CD14-positive monocyte (primary cell): ENCODE data around the gene APCDD1L. TPM values are rescaled to one million over a fixed set of nuclear protein-coding genes. Genes with fewer than 3 reads are reported as not detected.

Experiments used
- DNase-seq, 3 donors: peaks; one replicate each; pipeline ENCODE4 v3.0.0-alpha.2; 2011 to 2022
- H2AFZ ChIP-seq: 2 replicates; pipeline ENCODE4 v1.6.0; 2012; ENCODE audit warnings: mild to moderate bottlenecking, low read depth, low read length, inconsistent platforms; ENCODE audit not compliant: insufficient read depth, poor library complexity, severe bottlenecking
- H3K27ac ChIP-seq, 2 donors: 1 replicate in 1 of 2; 2 replicates in 1 of 2; pipeline ENCODE4 v1.5.1; 2012 to 2013; ENCODE audit warnings: low read length in 2 of 2, control low read depth in 1 of 2, inconsistent platforms in 1 of 2, low read depth in 1 of 2, mild to moderate bottlenecking in 1 of 2
- H3K27me3 ChIP-seq, 2 donors: one replicate each; pipeline versions ENCODE4 v1.6.0 to v1.6.1; 2011 to 2013; ENCODE audit warnings: low read length in 2 of 2; ENCODE audit not compliant: control insufficient read depth in 2 of 2, insufficient read depth in 2 of 2
- H3K36me3 ChIP-seq, 2 donors: replicated peaks in 1 of 2; 1 replicate in 1 of 2; 2 replicates in 1 of 2; pipeline versions ENCODE4 v1.5.1 to v1.6.1; 2012 to 2013; ENCODE audit warnings: low read length in 2 of 2, control low read depth in 1 of 2, inconsistent platforms in 1 of 2, mild to moderate bottlenecking in 1 of 2; ENCODE audit not compliant: insufficient read depth in 2 of 2, control insufficient read depth in 1 of 2
- H3K4me1 ChIP-seq, 2 donors: 1 replicate in 1 of 2; 2 replicates in 1 of 2; pipeline versions ENCODE4 v1.5.1 to v1.6.1; 2012 to 2013; ENCODE audit warnings: low read length in 2 of 2, control low read depth in 1 of 2, inconsistent platforms in 1 of 2, mild to moderate bottlenecking in 1 of 2, moderate library complexity in 1 of 2; ENCODE audit not compliant: insufficient read depth in 2 of 2, control insufficient read depth in 1 of 2
- H3K4me2 ChIP-seq: replicated peaks from 2 replicates; pipeline ENCODE3; 2012; ENCODE audit warnings: low read length, moderate library complexity, mild to moderate bottlenecking; ENCODE audit not compliant: poor library complexity, severe bottlenecking; ENCODE audit errors: extremely low read depth
- H3K4me3 ChIP-seq, 3 experiments: fragments of 200-600 bp in 1 of 3; sonication (generic) in 1 of 3; replicated peaks in 1 of 3; 1 replicate in 2 of 3; 2 replicates in 1 of 3; pipeline ENCODE4 v1.5.1; 2011 to 2013; ENCODE audit warnings: low read length in 3 of 3, mild to moderate bottlenecking in 3 of 3, control low read depth in 2 of 3, low read depth in 2 of 3, inconsistent platforms in 1 of 3, moderate library complexity in 1 of 3
- H3K79me2 ChIP-seq: 2 replicates; pipeline ENCODE4 v1.6.0; 2012; ENCODE audit warnings: mild to moderate bottlenecking, control low read depth, inconsistent platforms, low read length, moderate library complexity; ENCODE audit not compliant: insufficient read depth
- H3K9ac ChIP-seq: 2 replicates; pipeline ENCODE4 v1.6.0; 2017; ENCODE audit warnings: low read length, mild to moderate bottlenecking; ENCODE audit not compliant: insufficient read depth, poor library complexity, severe bottlenecking
- H3K9me3 ChIP-seq, 2 donors: replicated peaks in 1 of 2; 1 replicate in 1 of 2; 2 replicates in 1 of 2; pipeline versions ENCODE4 v1.5.1 to v1.6.1; 2012 to 2013; ENCODE audit warnings: low read length in 2 of 2, control low read depth in 1 of 2; ENCODE audit not compliant: control insufficient read depth in 1 of 2, insufficient read depth in 1 of 2
- H4K20me1 ChIP-seq: 2 replicates; pipeline ENCODE4 v1.6.0; 2012; ENCODE audit warnings: mild to moderate bottlenecking, low read length, control low read depth, moderate library complexity; ENCODE audit not compliant: insufficient read depth
- H3K27ac Mint-ChIP-seq, 7 donors: one replicate each; pipeline ENCODE4 v1.8.0; 2020; ENCODE audit warnings: mild to moderate bottlenecking in 7 of 7, mixed read lengths in 7 of 7, moderate library complexity in 6 of 7, inconsistent platforms in 2 of 7
- H3K27me3 Mint-ChIP-seq, 3 donors: one replicate each; pipeline ENCODE4 v1.8.0; 2021 to 2022; ENCODE audit warnings: low read depth in 3 of 3, mild to moderate bottlenecking in 3 of 3, mixed read lengths in 3 of 3, moderate library complexity in 3 of 3, inconsistent platforms in 1 of 3
- H3K36me3 Mint-ChIP-seq, 2 donors: one replicate each; pipeline ENCODE4 v1.8.0; 2020; ENCODE audit warnings: mixed read lengths in 2 of 2, inconsistent platforms in 1 of 2, mild to moderate bottlenecking in 1 of 2
- H3K4me1 Mint-ChIP-seq: one replicate; pipeline ENCODE4 v1.8.0; 2020; ENCODE audit warnings: mild to moderate bottlenecking, mixed read lengths
- H3K4me3 Mint-ChIP-seq, 2 donors: one replicate each; pipeline ENCODE4 v1.8.0; 2020; ENCODE audit warnings: mild to moderate bottlenecking in 2 of 2, mixed read lengths in 2 of 2, moderate library complexity in 1 of 2
- H3K9me3 Mint-ChIP-seq, 7 donors: one replicate each; pipeline ENCODE4 v1.8.0; 2020 to 2022; ENCODE audit warnings: mixed read lengths in 7 of 7, mild to moderate bottlenecking in 6 of 7, moderate library complexity in 6 of 7, inconsistent platforms in 2 of 7
- CTCF ChIP-seq: fragments of 200-600 bp; IDR thresholded peaks from one replicate; pipeline ENCODE4 v1.8.0; 2022; ENCODE audit warnings: antibody characterized with exemption, mild to moderate bottlenecking
- WGBS: methylation state at CpG from one replicate; pipeline ENCODE4 v1.1.5; 2013; ENCODE audit warnings: missing lambda C conversion rate; ENCODE audit not compliant: insufficient coverage; 5-methylcytosine and 5-hydroxymethylcytosine counted together
- intact Hi-C, 2 donors: fragments of 100-400 bp; cut with micrococcal nuclease; formaldehyde crosslinking; loops; one replicate each; pipeline versions ENCODE4 v1.15.0 to v1.15.1; 2023
- polyA plus RNA-seq, 3 donors: library from polyadenylated mRNA; depleted of rRNA in 1 of 3; unstranded in 2 of 3; stranded (reverse) in 1 of 3; fragments of 300-500 nt in 2 of 3; fragments of >200 nt in 1 of 3; fragmentation: Illumina TruSeq in 2 of 3; gene quantifications; 1 replicate in 2 of 3; 2 replicates in 1 of 3; pipeline ENCODE4 v1.2.3, GENCODE V29; 2012 to 2021

The APCDD1L gene
- polyA plus RNA-seq, 3 donors: not detected

DNA sequence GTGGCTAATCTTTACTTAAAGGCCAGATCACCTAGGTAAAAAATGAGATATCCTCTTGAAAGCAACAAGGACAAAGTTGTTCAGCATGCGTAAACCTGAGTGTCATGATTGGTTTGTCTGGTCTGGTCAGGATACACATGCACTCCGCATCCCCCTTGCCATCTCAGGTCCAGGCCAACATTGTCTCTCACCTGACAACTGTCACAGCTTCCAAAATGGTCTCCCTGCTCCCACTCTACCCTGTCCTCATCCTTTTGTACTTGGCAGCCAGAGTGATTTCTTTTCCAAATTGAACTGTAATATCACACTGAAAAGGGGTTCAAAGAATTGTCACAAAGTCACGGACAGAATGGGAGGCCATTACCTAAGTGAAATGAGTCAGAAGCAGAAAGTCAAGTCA, 21.1 kb upstream of the APCDD1L start:
- Mint-ChIP-seq H3K9me3 (peaks cover 11 to 39% (median 31%) of the 10 kb centered on the region in 7 donors), H3K4me3 (no peak overlapping the region), H3K27ac (no peak overlapping the region), H3K27me3 (peaks cover 3 to 5% (median 4%) of the 10 kb centered on the region in 3 donors), H3K4me1 (no peaks in the 10 kb centered on the region), H3K36me3 (no peaks in the 10 kb centered on the region)
- intact Hi-C loops: no loop called here
- H3K4me3 ChIP-seq: no peak overlapping the region
- WGBS: 100% methylated on average over 2 of the region's 3 CpGs
- peaks cover 0 to 2% of the 10 kb centered on the region in 2 donors for H3K27me3 ChIP-seq
- no peaks in the 10 kb centered on the region for H3K4me1 ChIP-seq
- H3K9ac ChIP-seq: no peak overlapping the region
- peaks cover 8 to 22% of the 10 kb centered on the region in 2 donors for H3K9me3 ChIP-seq
- H3K27ac ChIP-seq: no peak overlapping the region
- no peaks in the 10 kb centered on the region for H3K36me3 ChIP-seq
- no peak for TF ChIP-seq CTCF
- no peaks in the 10 kb centered on the region for H3K79me2 ChIP-seq
- no peaks in the 10 kb centered on the region for H4K20me1 ChIP-seq
- no peak overlapping the region for H3K4me2 ChIP-seq
- no peak for DNase-seq
- H2AFZ ChIP-seq: no peak overlapping the region

GRCh38 chr20:58531657-58532056, 16.5 kb upstream of the APCDD1L start:
- Mint-ChIP-seq H3K27ac (no peak overlapping the region), H3K9me3 (peaks cover 9 to 42% (median 32%) of the 10 kb centered on the region in 7 donors), H3K4me1 (no peaks in the 10 kb centered on the region), H3K27me3 (peaks cover 0 to 3% (median 2%) of the 10 kb centered on the region in 3 donors), H3K4me3 (no peak overlapping the region), H3K36me3 (no peaks in the 10 kb centered on the region)
- H2AFZ ChIP-seq: no peak overlapping the region
- TF ChIP-seq CTCF: no peak
- no peaks in the 10 kb centered on the region for H3K36me3 ChIP-seq
- peaks cover 11 to 19% of the 10 kb centered on the region in 2 donors for H3K9me3 ChIP-seq
- H3K9ac ChIP-seq: no peak overlapping the region
- DNase-seq: no peak
- intact Hi-C loops: no loop called here
- no peaks in the 10 kb centered on the region for H4K20me1 ChIP-seq
- H3K4me3 ChIP-seq: no peak overlapping the region
- peaks cover 0 to 2% of the 10 kb centered on the region in 2 donors for H3K27me3 ChIP-seq
- H3K79me2 ChIP-seq: no peaks in the 10 kb centered on the region
- no peak overlapping the region for H3K27ac ChIP-seq
- no peak overlapping the region for H3K4me2 ChIP-seq
- no peaks in the 10 kb centered on the region for H3K4me1 ChIP-seq
